ENCODE measurements around the gene RIC3.

RIC3 gene

DNA sequence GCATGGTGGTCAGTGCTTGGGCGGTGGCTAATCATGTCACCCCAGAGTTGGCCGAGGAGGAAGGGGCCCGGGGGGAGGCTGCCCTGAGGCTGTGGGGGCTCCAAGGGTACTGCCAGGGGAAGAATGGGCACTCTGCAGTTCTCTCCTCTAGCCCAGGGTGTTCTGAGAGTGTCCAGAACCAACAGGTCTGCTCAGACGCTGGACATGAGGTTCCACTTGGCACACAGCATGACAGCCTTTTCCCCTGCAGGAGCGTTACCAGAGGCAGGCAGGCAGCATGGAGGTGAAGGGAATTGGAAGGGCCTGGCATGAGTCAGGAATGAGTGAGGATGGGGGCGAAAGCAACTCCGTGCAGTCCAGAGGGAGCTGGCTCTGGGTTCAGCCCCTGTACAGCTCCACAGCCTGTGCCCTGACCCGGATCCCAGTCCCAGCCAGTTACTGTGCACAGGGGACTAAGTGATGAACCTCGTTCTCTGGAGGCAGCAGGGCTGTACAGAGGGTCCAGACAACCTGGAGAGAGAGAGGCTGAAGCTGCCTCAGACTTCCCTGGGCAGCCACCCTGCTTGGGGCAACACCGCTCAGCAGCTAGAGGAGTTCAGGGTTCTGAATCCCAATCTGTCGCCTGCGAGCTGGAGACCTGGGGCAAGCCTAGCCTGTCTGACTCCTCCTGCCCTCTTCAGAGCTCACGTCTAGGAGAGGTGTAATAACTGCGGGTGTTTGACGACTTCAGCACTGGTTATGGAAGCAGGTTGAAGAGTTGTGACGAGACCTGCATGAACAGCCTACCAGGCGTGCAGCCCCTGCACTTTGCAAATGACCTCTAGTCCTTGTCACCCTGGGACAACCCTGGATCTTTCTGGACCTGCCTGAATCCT lies 102.6 kb downstream of the RIC3 start:
- DNase-seq, result no peak

DNA sequence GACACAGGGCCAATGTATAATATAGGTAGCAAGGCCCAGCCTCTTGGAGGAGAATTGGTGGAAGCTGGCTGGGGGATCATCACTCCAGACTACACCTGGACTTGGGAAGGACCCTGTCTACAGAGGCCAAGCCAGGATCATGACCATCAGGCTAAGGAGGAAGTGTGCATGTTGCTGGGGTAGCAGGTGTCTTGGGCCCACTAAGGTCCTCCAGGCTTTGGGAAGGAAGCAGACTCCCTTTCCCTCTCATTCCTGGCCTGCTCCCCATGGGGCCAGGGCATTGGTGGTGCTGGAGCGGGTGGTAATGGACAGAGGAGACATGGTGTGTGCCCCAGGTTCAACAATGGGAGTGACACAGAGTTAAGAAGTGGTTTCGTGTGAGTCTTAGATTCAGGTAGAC lies 103.8 kb downstream of the RIC3 start:
- no peak for DNase-seq

DNA sequence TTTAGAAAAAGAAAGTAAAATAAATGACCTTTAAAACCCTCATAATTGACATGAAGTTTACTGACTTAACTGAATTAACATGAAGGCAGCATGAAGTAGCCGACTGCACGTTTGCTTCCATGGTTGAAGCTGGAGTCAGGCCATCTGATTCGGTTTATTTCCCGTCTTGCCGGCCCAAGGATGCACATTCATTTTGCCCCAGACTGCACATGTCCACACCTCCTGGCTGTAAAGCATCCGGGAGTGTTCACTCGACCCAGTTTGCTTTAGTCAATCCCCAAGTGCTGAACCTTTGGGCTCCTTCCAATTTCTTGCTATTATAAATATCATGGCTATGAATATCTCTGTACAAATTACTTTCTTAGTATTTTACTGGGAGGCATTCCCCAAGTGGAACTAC lies 105.5 kb downstream of the RIC3 start:
- no peak for DNase-seq

DNA sequence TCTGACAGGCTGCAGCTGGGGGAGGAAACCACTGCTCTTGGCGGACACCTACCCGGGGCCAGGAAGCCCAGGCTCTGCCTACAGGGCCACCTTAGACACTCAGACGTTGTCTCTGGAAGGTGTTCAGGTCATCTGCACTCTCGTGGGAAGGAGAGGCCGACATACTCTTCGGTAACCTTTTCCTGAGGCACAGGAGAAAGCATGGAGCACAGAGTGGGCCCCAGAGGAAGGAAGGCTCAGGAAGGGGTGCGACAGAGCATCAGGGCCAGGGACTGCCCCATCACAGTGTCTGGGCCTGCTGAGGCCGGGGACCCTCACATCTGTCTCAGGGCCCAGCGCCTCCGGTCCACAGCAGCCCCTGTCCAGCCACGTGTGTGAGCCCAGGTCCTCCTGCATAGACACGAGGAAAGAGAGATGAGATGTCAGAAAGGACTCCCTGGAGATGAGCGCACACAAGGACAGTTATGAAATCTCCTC lies 106.0 kb downstream of the RIC3 start:
- DNase-seq, result no peak

DNA sequence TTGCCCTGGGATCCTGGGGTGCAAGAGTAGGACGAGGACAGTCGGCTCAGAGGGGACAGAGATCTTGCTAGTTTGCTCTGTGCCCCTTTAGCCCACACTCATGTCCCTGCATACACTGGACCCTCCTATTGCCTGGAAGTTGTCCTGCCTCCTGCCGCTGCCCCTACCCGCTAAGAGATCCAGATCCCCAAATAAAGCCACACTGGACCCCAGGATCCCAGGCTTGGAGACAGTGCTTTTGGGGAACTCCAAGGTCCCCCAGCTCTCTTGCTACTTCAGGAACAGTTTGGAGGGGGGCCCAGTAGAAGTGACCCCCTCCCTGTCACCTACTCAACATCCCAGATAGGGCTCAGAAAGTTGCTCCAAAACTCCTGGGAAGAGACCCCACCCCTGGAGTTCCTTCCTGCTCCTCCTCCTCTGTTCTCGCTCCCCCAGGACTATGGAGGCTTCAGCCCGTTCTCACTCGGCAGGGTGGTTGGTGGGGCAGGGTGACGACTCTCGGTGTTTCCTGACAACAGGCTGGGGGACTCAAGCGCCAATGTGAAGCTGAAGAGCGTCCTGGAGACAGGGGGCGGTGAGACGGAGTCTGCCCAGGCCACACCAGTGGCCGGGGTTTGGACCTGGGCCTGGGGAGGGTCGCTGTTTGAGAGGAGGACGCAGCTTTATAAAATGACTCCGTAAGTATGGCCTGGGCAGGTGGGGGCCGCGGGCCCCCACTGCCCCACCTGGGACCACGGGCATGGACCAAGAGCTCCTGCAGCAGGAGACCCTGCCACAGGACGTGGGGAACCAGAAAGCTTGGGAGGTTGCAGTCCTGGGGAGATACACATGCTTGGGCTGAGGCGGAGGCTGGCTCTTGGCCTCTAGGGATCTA lies 107.0 kb downstream of the RIC3 start:
- DNase-seq, result no peak

DNA sequence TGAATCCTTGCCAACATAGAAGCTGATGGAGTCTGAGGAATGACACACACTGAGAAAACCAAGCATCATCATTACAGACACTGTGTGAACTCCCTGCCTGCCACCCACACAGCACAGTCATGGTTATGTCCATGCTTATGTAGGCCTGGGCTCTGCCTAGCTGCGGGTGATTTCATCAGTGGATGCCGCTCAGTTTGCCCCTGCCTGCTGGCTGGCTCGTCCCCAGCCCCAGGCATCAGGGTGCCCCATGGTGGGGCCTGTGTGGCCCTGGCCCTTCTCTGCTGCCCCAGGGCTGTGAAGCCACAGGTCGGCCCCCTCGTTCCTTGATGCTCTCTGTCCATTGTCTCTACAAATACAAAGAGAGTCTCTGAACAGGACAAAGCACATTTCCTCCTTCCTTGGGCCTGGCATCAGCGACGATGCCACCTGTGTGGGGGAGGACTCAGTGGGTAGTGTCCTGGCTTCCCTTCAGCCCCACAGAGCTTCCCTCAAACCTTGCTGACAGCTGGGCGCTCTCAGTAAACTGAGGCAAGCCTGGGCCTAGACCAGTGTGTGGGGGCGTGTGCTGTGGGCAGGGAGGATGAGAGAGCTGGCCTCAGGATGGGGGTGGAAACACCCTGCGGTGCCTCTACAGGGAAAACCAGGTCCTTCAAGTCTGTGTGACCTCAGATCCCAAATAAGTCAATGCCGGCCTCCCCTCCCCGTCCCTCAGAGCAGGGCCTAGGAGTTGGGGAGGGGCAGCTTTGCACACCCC lies 107.8 kb downstream of the RIC3 start:
- no peak for DNase-seq

DNA sequence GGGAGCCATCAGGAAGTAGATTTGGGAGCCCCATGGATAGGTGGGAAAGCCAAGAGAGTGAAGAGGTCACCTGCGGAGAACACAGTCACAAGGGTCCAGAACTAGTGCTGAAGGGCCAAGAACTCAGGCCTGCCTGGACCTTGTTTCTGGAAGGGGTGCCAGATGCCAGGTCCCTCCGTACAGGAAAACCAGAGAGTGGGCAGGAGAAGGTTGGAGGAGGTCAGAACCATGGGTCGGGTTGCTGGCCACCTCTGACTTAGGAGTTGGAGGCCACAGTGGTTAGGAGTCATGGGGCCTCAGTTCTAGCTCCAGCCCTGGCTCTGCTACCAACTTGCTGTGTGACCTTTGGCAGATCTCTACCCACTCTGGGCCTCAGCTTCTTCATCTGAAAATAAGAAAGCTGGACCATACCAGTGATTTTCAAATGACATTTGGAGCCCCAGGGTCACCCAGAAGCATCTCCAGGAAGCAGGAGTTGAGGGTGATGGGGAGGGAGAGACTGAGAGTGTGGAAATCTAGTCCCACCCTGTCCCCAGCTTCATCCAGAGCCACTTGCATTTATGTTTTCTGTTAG lies 108.6 kb downstream of the RIC3 start:
- DNase-seq, result no peak

DNA sequence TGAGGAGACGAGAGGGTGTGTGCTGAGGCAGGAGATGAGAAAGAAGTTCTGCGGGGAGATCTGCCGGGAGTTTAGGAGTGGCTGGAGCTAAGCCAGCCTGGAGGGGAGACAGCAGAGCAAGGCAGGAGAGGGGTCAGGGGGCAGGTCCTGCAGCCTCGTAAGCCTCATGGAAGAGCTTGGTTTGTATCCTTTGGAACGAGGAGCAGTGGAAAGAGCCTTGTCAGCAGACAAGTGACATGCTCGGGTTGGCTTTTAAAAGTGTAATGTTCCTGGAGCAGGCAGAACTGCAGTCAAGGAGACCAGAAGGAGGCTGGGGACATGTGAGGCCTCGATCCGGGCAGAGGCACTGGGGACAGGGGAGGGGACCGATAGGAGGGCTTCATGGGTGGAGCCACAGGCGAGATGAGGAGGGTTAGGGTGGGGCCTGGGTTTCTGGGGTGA lies 109.2 kb downstream of the RIC3 start:
- DNase-seq, result no peak

DNA sequence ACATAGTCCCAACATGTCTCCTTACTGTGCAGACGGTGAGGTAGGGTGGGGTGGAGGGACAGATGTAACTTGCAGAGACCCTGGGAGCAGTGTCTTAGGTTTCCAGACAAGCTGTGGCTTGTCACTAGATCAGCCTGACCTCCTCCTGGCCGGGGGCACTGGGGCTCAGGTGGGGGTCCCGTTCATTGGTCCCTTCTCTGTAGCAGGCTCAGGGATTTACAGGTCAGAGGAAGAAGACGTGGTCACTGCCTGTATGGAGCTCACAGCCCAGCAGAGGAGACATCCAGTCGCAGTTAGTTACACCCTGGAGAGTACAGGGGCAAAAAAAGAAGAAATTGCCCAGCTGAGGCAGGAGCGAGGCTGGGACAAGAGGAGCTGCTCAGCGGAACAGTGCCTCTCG lies 109.8 kb downstream of the RIC3 start:
- no peak for DNase-seq

DNA sequence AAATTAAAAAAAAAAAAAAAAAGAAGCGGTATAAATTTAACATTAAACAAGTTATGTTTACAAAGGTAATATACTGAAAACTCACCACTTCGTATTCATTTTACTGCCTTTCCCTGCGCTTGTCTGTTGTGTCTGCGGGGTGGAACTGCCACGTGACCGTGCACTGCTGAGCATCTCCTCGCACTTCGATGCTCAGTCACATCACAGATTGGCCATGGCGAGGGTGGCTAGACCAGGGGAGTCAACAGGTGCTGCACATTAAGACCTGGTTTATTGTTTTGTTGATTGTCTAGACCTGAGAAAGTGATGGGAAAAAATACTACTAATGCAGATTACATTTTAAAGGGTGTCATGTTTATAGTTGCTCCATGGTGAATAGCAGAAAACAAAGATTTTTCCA lies 110.6 kb downstream of the RIC3 start:
- DNase-seq, result no peak

DNA sequence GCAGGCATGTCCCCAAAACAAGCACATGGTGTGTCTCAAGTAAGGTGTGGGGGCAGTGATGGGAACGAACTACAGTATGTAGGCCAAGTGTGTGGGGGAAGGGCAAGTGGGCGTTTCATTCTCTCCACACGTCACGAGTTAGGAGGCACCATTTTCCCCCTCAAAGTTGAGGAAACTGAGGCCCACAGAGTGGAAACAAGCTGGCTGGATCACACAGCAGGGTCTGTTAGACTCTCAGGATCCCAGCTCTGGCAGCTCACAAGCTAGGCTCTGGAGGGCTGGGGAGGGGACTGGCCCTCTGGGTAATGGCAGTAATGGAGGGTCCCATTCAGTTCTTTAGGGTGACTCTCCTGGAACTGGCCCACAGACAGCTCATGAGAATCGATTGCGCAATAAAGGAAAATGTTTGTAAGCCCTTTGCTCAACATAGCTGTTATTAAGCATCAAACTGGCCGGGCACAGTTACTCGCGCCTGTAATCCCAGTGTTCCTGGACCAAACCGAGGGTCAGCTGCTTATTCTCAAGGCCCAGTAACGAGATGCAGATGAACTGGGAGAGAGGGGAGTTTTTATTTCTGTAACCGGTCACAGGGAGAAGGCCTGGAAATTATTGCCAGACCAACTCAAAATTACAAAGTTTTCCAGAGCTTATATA lies 111.9 kb downstream of the RIC3 start:
- DNase-seq, result no peak

Data from bone marrow (tissue), 2 donors.